Islet of Langerhans (tissue), 1 donor: ENCODE data around the gene STRIP2.
"Not testable (repeated sequence)": the region's sequence is repeated elsewhere in the genome, so short reads cannot be mapped to it uniquely, and the experiment has no call there.

ENCODE experiments used
- FAIRE-seq: peaks from one replicate; lab custom pipeline; 2011; peaks lifted over from hg19 to GRCh38; lab: Jason Lieb, UNC

Gene STRIP2

DNA sequence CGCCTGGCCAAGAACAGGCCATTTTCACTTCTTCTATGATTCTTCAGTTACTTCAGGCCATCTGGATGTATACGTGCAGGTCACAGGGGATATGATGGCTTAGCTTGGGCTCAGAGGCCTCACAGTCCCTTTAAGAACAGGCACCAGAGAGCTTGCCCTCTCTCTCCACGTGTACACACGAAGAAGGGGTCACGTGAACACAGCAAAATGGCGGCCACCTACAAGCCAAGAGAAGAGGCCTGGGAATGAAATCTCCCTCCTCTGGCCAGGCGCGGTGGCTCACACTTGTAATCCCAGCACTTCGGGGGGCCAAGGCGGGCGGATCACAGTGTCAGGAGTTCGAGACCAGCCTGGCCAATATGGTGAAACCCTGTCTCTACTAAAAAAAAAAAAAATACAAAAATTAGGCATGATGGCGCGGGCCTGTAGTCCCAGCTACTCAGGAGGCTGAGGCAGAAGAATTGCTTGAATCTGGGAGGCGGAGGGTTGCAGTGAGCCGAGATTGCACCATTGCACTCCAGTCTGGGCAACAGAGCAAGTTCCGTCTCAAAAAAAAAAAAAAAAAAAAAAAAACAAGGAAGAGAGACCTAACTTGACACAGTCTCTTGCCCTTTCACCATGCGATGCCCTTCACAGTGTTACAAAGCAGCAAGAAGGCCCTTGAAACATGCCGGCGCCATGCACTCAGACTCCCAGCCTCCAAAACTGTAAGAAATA is 100.5 kb downstream of the STRIP2 start:
- FAIRE-seq = not testable (repeated sequence)

DNA sequence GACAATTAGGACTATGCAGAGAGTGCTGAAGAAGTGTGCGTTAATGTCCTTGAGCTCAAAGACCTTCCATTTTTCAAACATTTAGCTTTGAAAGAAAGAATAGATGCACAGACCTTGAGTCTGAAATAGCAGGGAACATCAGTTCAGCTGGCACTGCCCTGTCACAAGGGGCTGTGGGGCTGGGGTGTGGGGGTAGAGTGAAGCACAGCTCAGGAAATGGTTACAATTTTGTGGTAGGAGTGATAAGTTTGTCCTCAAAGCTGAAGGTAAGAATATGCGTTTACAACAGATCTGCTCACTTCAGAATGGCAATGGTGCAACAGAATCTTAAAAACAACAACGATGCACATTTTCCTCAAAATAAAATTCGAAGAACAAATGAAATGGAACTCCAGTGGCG is 101.7 kb downstream of the STRIP2 start:
- FAIRE-seq = no peak

DNA sequence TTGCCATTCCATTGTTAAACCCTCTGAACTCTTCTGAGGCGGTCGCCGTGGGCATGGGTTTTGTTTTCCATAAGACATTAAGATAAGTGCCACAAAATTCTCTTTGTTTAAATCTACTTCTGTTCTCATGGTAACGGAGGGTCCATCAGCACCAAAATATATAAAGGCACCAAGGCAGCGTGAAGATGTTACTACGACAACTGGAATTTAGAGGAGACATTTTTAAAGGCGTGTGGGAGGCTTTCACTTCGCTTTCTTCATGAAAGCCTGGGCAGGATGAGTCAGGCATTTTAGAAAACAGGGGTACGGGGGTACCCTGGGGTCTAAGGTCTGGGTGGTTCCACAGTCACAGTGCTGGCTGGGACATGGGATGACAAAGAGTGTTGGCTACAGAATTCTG is 102.1 kb downstream of the STRIP2 start:
- no peak for FAIRE-seq
